Sigmoid colon (tissue), 4 donors: Measurements from ENCODE around the gene ORM1.
"Not testable (repeated sequence)": the region's sequence is repeated elsewhere in the genome, so short reads cannot be mapped to it uniquely, and the experiment has no call there.

Experiments used
- CTCF ChIP-seq, 4 experiments: fragments of 450-650 bp in 3 of 4; fragments of 200-600 bp in 1 of 4; IDR thresholded peaks; one replicate each; pipeline ENCODE4 v1.5.1; 2016 to 2019; ENCODE audit warnings: antibody characterized with exemption in 4 of 4, mild to moderate bottlenecking in 3 of 4, moderate library complexity in 2 of 4
- EP300 ChIP-seq, 4 donors: sonication (generic); formaldehyde crosslinking; IDR thresholded peaks; one replicate each; pipeline ENCODE4 v1.6.1; 2017; ENCODE audit warnings: antibody characterized with exemption in 4 of 4

GRCh38 chr9:114325684-114326254, 2.9 kb downstream of the ORM1 start:
- TF ChIP-seq CTCF, EP300 (IDR thresholded peaks at IDR 0.05): not testable (repeated sequence)
